Spleen (tissue), 7 donors: Measurements from ENCODE around the gene GSTA2.

Source experiments
- CTCF ChIP-seq, 11 experiments: fragments of 200-600 bp in 7 of 11; fragments of 450-650 bp in 4 of 11; sonication (generic) in 4 of 11; IDR thresholded peaks in 8 of 11; conservative IDR thresholded peaks in 3 of 11; 1 replicate in 7 of 11; 2 replicates in 4 of 11; pipeline versions ENCODE4 v1.4.0 to v1.8.0; 2016 to 2021; ENCODE audit warnings: antibody characterized with exemption in 11 of 11, inconsistent platforms in 4 of 11, mild to moderate bottlenecking in 1 of 11
- POLR2A ChIP-seq, 3 donors: fragments of 450-650 bp; IDR thresholded peaks; one replicate each; pipeline ENCODE4 v1.5.1; 2017; ENCODE audit warnings: antibody characterized with exemption in 3 of 3, mild to moderate bottlenecking in 1 of 3
- POLR2AphosphoS5 ChIP-seq, 3 donors: sonication (generic); formaldehyde crosslinking; IDR thresholded peaks; one replicate each; pipeline ENCODE4 v1.5.1; 2017; ENCODE audit warnings: antibody characterized with exemption in 3 of 3
- donor health status: DM: no; HTN: no; CAD: no; lungs with moderate emphysema.
- donor health status: DM: no; HTN: no; CAD: no.
- donor health status: DM: no; HTN: no; CAD: no.

DNA sequence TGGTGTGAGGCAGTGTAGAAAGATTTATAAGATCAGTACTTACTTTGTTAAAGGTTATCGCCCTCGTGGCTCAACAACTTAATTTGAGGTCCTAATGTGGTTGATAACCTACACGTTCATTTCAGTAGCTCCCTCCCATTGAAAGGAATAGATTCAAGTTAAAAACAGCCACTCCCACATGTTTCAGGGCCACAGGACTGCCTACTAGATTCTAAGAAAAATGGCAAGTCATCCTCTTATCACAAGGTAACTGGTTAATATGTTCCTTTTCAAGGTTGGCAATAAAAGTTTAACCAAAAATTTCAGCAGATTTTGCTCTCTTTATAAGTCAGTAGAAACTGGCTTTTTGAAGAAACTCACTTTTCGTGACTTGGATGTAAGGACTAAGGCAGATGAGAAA, 17.1 kb downstream of the GSTA2 start:
- TF ChIP-seq CTCF (IDR thresholded peaks at IDR 0.05 in 8 of 11, conservative IDR thresholded peaks at IDR 0.05 in 3 of 11) = no peak
- TF ChIP-seq POLR2AphosphoS5 (IDR thresholded peaks at IDR 0.05) = no peak
- TF ChIP-seq POLR2A (IDR thresholded peaks at IDR 0.05) = no peak
